Neural cell (in vitro differentiated cells): ENCODE results near the gene TRIM24.

Experiments
- CTCF ChIP-seq: fragments of 450-650 bp; IDR thresholded peaks from 2 replicates; pipeline ENCODE4 v1.5.1; 2014; ENCODE audit warnings: antibody characterized with exemption, mild to moderate bottlenecking, moderate library complexity; ENCODE audit not compliant: poor library complexity, severe bottlenecking
- POLR2AphosphoS5 ChIP-seq: IDR thresholded peaks from 2 replicates; pipeline ENCODE4 v1.6.1; 2012
- TAF1 ChIP-seq: IDR thresholded peaks from 2 replicates; pipeline ENCODE4 v1.6.1; 2012; ENCODE audit warnings: low read depth
- TF ChIP-seq, protein P1 (sequence below): IDR thresholded peaks from 2 replicates; pipeline ENCODE4 v1.6.1; 2012; ENCODE audit warnings: borderline replicate concordance

GRCh38 chr7:138502023-138502767, 42.1 kb downstream of the TRIM24 start:
- TF ChIP-seq CTCF (no peak), TAF1 (no peak), POLR2AphosphoS5 (no peak)
- TF ChIP-seq, protein P1, sequence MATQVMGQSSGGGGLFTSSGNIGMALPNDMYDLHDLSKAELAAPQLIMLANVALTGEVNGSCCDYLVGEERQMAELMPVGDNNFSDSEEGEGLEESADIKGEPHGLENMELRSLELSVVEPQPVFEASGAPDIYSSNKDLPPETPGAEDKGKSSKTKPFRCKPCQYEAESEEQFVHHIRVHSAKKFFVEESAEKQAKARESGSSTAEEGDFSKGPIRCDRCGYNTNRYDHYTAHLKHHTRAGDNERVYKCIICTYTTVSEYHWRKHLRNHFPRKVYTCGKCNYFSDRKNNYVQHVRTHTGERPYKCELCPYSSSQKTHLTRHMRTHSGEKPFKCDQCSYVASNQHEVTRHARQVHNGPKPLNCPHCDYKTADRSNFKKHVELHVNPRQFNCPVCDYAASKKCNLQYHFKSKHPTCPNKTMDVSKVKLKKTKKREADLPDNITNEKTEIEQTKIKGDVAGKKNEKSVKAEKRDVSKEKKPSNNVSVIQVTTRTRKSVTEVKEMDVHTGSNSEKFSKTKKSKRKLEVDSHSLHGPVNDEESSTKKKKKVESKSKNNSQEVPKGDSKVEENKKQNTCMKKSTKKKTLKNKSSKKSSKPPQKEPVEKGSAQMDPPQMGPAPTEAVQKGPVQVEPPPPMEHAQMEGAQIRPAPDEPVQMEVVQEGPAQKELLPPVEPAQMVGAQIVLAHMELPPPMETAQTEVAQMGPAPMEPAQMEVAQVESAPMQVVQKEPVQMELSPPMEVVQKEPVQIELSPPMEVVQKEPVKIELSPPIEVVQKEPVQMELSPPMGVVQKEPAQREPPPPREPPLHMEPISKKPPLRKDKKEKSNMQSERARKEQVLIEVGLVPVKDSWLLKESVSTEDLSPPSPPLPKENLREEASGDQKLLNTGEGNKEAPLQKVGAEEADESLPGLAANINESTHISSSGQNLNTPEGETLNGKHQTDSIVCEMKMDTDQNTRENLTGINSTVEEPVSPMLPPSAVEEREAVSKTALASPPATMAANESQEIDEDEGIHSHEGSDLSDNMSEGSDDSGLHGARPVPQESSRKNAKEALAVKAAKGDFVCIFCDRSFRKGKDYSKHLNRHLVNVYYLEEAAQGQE = no peak
